PC-9 (cell line): ENCODE data around the gene GPR108.

Source experiments
- EZH2 ChIP-seq: fragments of 200-600 bp; sonication (generic); IDR thresholded peaks from 2 replicates; pipeline ENCODE4 v1.8.0; 2017; ENCODE audit warnings: antibody characterized with exemption, low read depth
- TF ChIP-seq, protein P1 (sequence below): fragments of 200-600 bp; sonication (generic); conservative IDR thresholded peaks from 2 replicates; pipeline ENCODE4 v1.6.1; 2017; ENCODE audit warnings: mixed run types, antibody characterized with exemption, mild to moderate bottlenecking, moderate library complexity

GRCh38 chr19:6713773-6714692 lies 23.3 kb downstream of the GPR108 start:
- TF ChIP-seq, protein P1, sequence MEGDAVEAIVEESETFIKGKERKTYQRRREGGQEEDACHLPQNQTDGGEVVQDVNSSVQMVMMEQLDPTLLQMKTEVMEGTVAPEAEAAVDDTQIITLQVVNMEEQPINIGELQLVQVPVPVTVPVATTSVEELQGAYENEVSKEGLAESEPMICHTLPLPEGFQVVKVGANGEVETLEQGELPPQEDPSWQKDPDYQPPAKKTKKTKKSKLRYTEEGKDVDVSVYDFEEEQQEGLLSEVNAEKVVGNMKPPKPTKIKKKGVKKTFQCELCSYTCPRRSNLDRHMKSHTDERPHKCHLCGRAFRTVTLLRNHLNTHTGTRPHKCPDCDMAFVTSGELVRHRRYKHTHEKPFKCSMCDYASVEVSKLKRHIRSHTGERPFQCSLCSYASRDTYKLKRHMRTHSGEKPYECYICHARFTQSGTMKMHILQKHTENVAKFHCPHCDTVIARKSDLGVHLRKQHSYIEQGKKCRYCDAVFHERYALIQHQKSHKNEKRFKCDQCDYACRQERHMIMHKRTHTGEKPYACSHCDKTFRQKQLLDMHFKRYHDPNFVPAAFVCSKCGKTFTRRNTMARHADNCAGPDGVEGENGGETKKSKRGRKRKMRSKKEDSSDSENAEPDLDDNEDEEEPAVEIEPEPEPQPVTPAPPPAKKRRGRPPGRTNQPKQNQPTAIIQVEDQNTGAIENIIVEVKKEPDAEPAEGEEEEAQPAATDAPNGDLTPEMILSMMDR, result no peak
- TF ChIP-seq EZH2, result no peak
